Adipocyte (in vitro differentiated cells): Measurements from ENCODE around the gene LRRC26.
A peak's percentile ranks its signal among the peaks of the same experiment; 100 is the strongest.

ENCODE experiments used
- DNase-seq: peaks from one replicate; pipeline ENCODE4 v3.0.0-alpha.2; 2015; ENCODE audit warnings: low read depth
- H3K27me3 ChIP-seq: replicated peaks from 2 replicates; pipeline ENCODE4 v1.7.0; 2013; ENCODE audit warnings: mild to moderate bottlenecking, low read length, moderate library complexity; ENCODE audit not compliant: control insufficient read depth, insufficient read depth
- H3K36me3 ChIP-seq: 2 replicates; pipeline ENCODE4 v1.7.0; 2013; ENCODE audit warnings: low read length, mild to moderate bottlenecking, moderate library complexity; ENCODE audit not compliant: control insufficient read depth, insufficient read depth, severe bottlenecking
- H3K4me1 ChIP-seq: 2 replicates; pipeline ENCODE4 v1.7.0; 2013; ENCODE audit warnings: mild to moderate bottlenecking, low read length, moderate library complexity; ENCODE audit not compliant: control insufficient read depth, insufficient read depth
- H3K4me3 ChIP-seq: 2 replicates; pipeline ENCODE4 v1.7.0; 2013; ENCODE audit warnings: mild to moderate bottlenecking, low read length, moderate library complexity
- H3K9ac ChIP-seq: 2 replicates; pipeline ENCODE4 v1.7.0; 2013; ENCODE audit warnings: mild to moderate bottlenecking, low read length, moderate library complexity
- H3K9me3 ChIP-seq: 2 replicates; pipeline ENCODE4 v1.7.0; 2013; ENCODE audit warnings: mild to moderate bottlenecking, low read length, moderate library complexity; ENCODE audit not compliant: control insufficient read depth

The LRRC26 gene

GRCh38 chr9:137156567-137157375, 13.1 kb downstream of the LRRC26 start:
- Histone ChIP-seq H3K4me3 (peak overlapping the region; percentile 38), H3K36me3 (no peaks in the 10 kb centered on the region), H3K9me3 (no peaks in the 10 kb centered on the region), H3K9ac (no peak overlapping the region), H3K4me1 (no peaks in the 10 kb centered on the region), H3K27me3 (peaks cover 45% of the 10 kb centered on the region)
- DNase-seq, result peak; percentile 64

DNA sequence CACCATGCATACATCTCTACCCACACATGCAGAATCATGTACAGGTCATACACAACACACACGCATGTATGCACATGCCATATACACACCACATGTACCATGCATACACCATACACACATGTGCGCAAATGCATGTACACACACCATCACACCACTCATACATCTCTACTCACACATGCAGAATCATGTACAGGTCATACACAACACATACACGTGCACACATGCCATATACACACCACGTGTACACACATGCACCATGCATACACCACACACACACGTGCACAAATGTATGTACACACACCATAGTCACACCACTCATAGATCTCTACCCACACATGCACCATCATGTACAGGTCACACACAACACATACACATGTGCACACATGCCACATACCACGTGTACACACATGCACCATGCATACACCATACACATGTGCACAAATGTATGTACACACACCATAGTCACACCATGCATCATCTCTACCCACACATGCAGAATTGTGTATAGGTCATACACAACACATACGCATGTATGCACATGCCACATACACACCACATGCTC, 16.9 kb downstream of the LRRC26 start:
- H3K4me3 ChIP-seq, result no peak overlapping the region
- peaks cover 29% of the 10 kb centered on the region for H3K27me3 ChIP-seq
- DNase-seq, result no peak
- H3K9me3 ChIP-seq, result no peaks in the 10 kb centered on the region
- H3K9ac ChIP-seq, result no peak overlapping the region
- H3K4me1 ChIP-seq, result no peaks in the 10 kb centered on the region
- no peaks in the 10 kb centered on the region for H3K36me3 ChIP-seq

DNA sequence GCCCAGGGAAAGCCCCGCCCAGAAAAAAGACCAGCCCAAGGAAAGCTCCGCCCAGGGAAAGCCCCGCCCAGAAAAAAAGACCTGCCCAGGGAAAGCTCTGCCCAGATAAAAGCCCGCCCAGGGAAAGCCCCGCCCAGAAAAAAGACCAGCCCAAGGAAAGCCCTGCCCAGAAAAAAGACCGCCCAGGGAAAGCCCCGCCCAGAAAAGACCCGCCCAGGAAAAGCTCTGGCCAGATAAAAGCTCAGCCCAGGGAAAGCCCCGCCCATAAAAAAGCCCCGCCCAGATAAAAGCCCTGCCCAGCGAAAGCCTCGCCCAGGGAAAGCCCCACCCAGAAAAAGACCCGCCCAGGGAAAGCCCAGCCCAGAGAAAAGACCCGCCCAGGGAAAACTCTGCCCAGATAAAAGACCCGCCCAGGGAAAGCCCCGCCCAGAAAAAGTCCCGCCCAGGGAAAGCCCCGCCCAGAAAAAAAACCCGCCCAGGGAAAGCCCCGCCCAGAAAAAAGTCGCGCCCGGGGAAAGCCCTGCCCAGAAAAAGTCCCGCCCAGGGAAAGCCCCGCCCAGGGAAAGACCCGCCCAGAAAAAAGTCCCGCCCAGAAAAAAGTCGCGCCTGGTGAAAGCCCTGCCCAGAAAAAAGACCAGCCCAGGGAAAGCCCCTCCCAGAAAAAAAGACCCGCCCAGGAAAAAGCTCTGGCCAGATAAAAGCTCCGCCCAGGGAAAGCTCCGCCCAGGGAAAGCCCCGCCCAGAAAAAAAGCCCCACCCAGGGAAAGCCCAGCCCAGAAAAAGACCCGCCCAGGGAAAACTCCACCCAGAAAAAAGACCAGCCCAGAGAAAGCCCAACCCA, 19.0 kb downstream of the LRRC26 start:
- Histone ChIP-seq H3K27me3 (peaks cover 23% of the 10 kb centered on the region), H3K9me3 (no peaks in the 10 kb centered on the region), H3K9ac (no peak overlapping the region), H3K36me3 (no peaks in the 10 kb centered on the region), H3K4me1 (no peaks in the 10 kb centered on the region), H3K4me3 (no peak overlapping the region)
- DNase-seq, result peak; percentile 33

DNA sequence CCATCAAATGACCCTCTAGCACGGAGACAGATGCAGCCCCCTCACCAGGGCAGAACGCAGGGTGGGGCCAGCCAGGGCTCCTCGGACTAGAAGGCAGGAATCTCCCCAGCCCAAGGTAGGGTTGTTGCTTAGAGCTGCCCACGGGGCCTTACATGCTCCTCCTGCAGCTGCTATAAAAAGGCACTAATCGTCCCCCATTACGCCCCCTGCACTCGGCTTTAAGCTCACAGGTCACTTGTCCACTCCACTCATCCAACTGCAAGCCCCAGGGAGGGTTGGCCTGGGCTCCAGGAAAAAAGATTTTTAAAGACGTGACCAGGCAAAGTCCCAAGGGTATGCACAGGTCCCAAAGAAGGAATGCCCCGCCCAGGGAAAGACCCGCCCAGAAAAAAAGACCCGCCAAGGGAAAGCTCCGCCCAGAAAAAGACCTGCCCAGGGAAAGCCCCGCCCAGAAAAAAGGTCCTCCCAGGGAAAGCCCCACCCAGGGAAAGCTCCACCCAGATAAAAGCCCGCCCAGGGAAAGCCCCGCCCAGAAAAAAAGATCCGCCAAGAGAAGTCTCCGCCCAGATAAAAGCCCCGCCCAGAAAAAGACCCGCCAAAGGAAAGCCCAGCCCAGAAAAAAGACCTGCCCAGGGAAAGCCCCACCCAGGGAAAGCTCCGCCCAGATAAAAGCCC, 19.8 kb downstream of the LRRC26 start:
- H3K27me3 ChIP-seq, result peaks cover 15% of the 10 kb centered on the region
- H3K4me1 ChIP-seq, result no peaks in the 10 kb centered on the region
- DNase-seq, result no peak
- no peak overlapping the region for H3K4me3 ChIP-seq
- H3K9ac ChIP-seq, result no peak overlapping the region
- no peaks in the 10 kb centered on the region for H3K36me3 ChIP-seq
- H3K9me3 ChIP-seq, result no peaks in the 10 kb centered on the region

GRCh38 chr9:137149363-137149762, 20.5 kb downstream of the LRRC26 start:
- Histone ChIP-seq H3K4me1 (no peaks in the 10 kb centered on the region), H3K9ac (no peak overlapping the region), H3K9me3 (no peaks in the 10 kb centered on the region), H3K36me3 (no peaks in the 10 kb centered on the region), H3K4me3 (no peak overlapping the region), H3K27me3 (peaks cover 14% of the 10 kb centered on the region)
- DNase-seq, result no peak

- Histone ChIP-seq H3K4me3 (no peak overlapping the region), H3K9me3 (no peaks in the 10 kb centered on the region), H3K36me3 (no peaks in the 10 kb centered on the region), H3K27me3 (peaks cover 15% of the 10 kb centered on the region), H3K9ac (no peak overlapping the region), H3K4me1 (no peaks in the 10 kb centered on the region)
- DNase-seq, result no peak
These were observed 21.2 kb downstream of the LRRC26 start for GRCh38 chr9:137148661-137149060.

GRCh38 chr9:137148242-137148641, 21.6 kb downstream of the LRRC26 start:
- Histone ChIP-seq H3K9me3 (no peaks in the 10 kb centered on the region), H3K27me3 (peaks cover 19% of the 10 kb centered on the region), H3K4me1 (no peaks in the 10 kb centered on the region), H3K4me3 (no peak overlapping the region), H3K9ac (no peak overlapping the region), H3K36me3 (no peaks in the 10 kb centered on the region)
- no peak for DNase-seq

- H3K4me3 ChIP-seq, result no peak overlapping the region
- H3K36me3 ChIP-seq, result no peaks in the 10 kb centered on the region
- DNase-seq, result no peak
- H3K27me3 ChIP-seq, result peaks cover 21% of the 10 kb centered on the region
- H3K9ac ChIP-seq, result no peak overlapping the region
- no peaks in the 10 kb centered on the region for H3K9me3 ChIP-seq
- H3K4me1 ChIP-seq, result no peaks in the 10 kb centered on the region
These were observed 22.1 kb downstream of the LRRC26 start for GRCh38 chr9:137147793-137148160.

- H3K4me1 ChIP-seq, result no peaks in the 10 kb centered on the region
- H3K27me3 ChIP-seq, result peaks cover 26% of the 10 kb centered on the region
- H3K36me3 ChIP-seq, result no peaks in the 10 kb centered on the region
- H3K9ac ChIP-seq, result no peak overlapping the region
- DNase-seq, result no peak
- no peaks in the 10 kb centered on the region for H3K9me3 ChIP-seq
- no peak overlapping the region for H3K4me3 ChIP-seq
These were observed 22.6 kb downstream of the LRRC26 start for GRCh38 chr9:137147091-137147792.

- H3K4me1 ChIP-seq, result no peaks in the 10 kb centered on the region
- H3K9ac ChIP-seq, result no peak overlapping the region
- no peak for DNase-seq
- no peaks in the 10 kb centered on the region for H3K36me3 ChIP-seq
- no peaks in the 10 kb centered on the region for H3K9me3 ChIP-seq
- no peak overlapping the region for H3K4me3 ChIP-seq
- peaks cover 32% of the 10 kb centered on the region for H3K27me3 ChIP-seq
These were observed 23.3 kb downstream of the LRRC26 start for GRCh38 chr9:137146527-137146918.
